Stomach (tissue), 9 donors: Measurements from ENCODE around the gene KCNA2. TPM values are rescaled to one million over a fixed set of nuclear protein-coding genes. Genes with fewer than 3 reads are reported as not detected.

Source experiments
- DNase-seq, 2 donors: peaks; one replicate each; pipeline versions ENCODE4 v3.0.0 to v3.0.0-alpha.2; 2013 to 2019
- H3K27ac ChIP-seq, 5 donors: fragments of 200-600 bp in 4 of 5; sonication (generic) in 4 of 5; one replicate each; pipeline ENCODE4 v1.5.1; 2013 to 2019; ENCODE audit warnings: mild to moderate bottlenecking in 1 of 5, moderate library complexity in 1 of 5
- H3K27me3 ChIP-seq, 3 donors: fragments of 200-600 bp; sonication (generic); one replicate each; pipeline ENCODE4 v1.5.1; 2017 to 2019; ENCODE audit warnings: mixed run types in 1 of 3
- H3K36me3 ChIP-seq, 4 donors: fragments of 200-600 bp; sonication (generic); 1 replicate in 3 of 4; 2 replicates in 1 of 4; pipeline ENCODE4 v1.5.1; 2016 to 2019
- H3K4me1 ChIP-seq, 4 donors: fragments of 200-600 bp; sonication (generic); one replicate each; pipeline ENCODE4 v1.5.1; 2016 to 2019
- H3K4me3 ChIP-seq, 4 donors: fragments of 200-600 bp; sonication (generic) in 3 of 4; one replicate each; pipeline ENCODE4 v1.5.1; 2016 to 2019; ENCODE audit warnings: mild to moderate bottlenecking in 1 of 4
- H3K9me3 ChIP-seq, 4 donors: fragments of 200-600 bp; sonication (generic); one replicate each; pipeline ENCODE4 v1.5.1; 2016 to 2019
- CTCF ChIP-seq, 7 experiments: fragments of 450-650 bp in 4 of 7; fragments of 200-600 bp in 3 of 7; sonication (generic) in 3 of 7; IDR thresholded peaks; one replicate each; pipeline ENCODE4 v1.5.1; 2016 to 2019; ENCODE audit warnings: antibody characterized with exemption in 7 of 7, control low read depth in 2 of 7, mild to moderate bottlenecking in 1 of 7
- EP300 ChIP-seq: sonication (generic); formaldehyde crosslinking; IDR thresholded peaks from one replicate; pipeline ENCODE4 v1.6.1; 2017; ENCODE audit warnings: antibody characterized with exemption
- POLR2A ChIP-seq, 4 donors: fragments of 450-650 bp; IDR thresholded peaks; one replicate each; pipeline ENCODE4 v1.6.1; 2016; ENCODE audit warnings: antibody characterized with exemption in 4 of 4, control low read depth in 2 of 4, mild to moderate bottlenecking in 1 of 4, moderate library complexity in 1 of 4
- POLR2AphosphoS5 ChIP-seq, 3 donors: sonication (generic); formaldehyde crosslinking; IDR thresholded peaks; one replicate each; pipeline ENCODE4 v1.6.1; 2016; ENCODE audit warnings: antibody characterized with exemption in 3 of 3
- WGBS, 5 donors: extraction: QIAGEN DNeasy Blood & Tissue Kit in 3 of 5; methylation state at CpG; one replicate each; pipeline versions ENCODE4 v1.1.5 to v1.1.7; 2013 to 2018; 5-methylcytosine and 5-hydroxymethylcytosine counted together
- intact Hi-C: fragments of 100-400 bp; cut with DNase I; formaldehyde crosslinking; loops from one replicate; pipeline ENCODE4 v1.15.1; 2023; ENCODE audit warnings: low total_unique reads
- polyA plus RNA-seq, 3 donors: library from polyadenylated mRNA; stranded (reverse); fragments of 200-250 nt; gene quantifications; one replicate each; pipeline ENCODE4 v1.2.3, GENCODE V29; 2013
- total RNA-seq, 5 donors: library from RNA; depleted of rRNA; stranded (reverse); fragments of >200 nt; gene quantifications; one replicate each; pipeline versions ENCODE4 v1.1.0 to v1.2.3, GENCODE V29; 2014 to 2016
- donor health status: healthy with polysubstance abuse.
- donor health status: Bipolar disorder and iron deficiency.
- donor health status: healthy.

KCNA2 gene
- total and polyA plus RNA-seq, 8 donors, result under 0.01 to 42.0 (median 0.87) TPM; not detected in 3

DNA sequence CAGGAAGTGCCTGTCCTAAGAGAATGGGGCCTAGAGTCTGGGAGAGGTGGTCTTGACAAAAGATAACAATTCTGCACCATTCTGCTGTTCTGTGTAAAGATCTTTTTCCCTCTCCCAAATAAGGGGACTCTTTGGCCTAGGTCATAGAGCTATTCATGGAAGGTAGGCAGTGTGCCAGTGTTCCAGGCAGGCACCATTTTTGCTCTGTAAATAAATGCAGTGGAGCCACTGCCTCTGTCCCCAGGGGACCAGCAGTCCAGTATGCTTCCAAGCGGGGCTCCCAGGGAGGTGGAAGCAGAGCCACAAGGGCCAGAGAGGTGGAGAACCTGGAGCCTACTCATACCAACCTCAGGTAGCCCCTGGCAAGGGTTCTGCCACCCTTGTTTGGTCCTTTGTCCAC, 25.9 kb downstream of the KCNA2 start:
- intact Hi-C loops, result no loop called here
- no peak overlapping the region for H3K27ac ChIP-seq
- H3K27me3 ChIP-seq, result no peaks in the 10 kb centered on the region
- H3K4me1 ChIP-seq, result peaks cover 0 to 13% (median 5%) of the 10 kb centered on the region in 4 donors
- 85 to 90% (median 88%) methylated on average over 1 of the region's 1 CpG for WGBS, 5 donors
- TF ChIP-seq EP300, result no peak
- TF ChIP-seq POLR2A (IDR thresholded peaks at IDR 0.05), result no peak
- no peak for TF ChIP-seq POLR2AphosphoS5 (IDR thresholded peaks at IDR 0.05)
- DNase-seq, result no peak
- no peaks in the 10 kb centered on the region for H3K36me3 ChIP-seq
- no peak overlapping the region for H3K4me3 ChIP-seq
- no peaks in the 10 kb centered on the region for H3K9me3 ChIP-seq

DNA sequence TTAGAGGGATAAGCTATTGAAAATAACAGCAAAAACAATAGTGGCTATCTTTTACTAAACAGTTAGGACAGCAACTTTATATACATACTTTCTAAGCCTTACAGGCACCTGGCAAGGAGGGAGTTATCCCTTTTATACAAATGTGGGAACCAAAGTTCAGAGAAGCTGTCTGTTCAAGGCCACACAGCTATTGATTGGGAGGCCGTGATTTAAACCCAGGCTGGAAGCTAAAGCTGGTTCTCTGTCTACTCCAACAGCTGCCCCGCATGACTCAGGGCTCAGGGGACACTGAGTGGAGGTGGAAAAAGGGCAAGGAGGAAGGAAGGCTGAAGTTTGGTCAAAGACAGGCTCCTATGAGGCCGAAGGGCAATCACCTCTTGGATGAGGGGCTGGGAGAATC, 26.7 kb downstream of the KCNA2 start:
- H3K9me3 ChIP-seq, result no peaks in the 10 kb centered on the region
- H3K36me3 ChIP-seq, result no peaks in the 10 kb centered on the region
- no peak for DNase-seq
- TF ChIP-seq POLR2A (IDR thresholded peaks at IDR 0.05) (no peak), CTCF (IDR thresholded peaks at IDR 0.05) (no peak), POLR2AphosphoS5 (IDR thresholded peaks at IDR 0.05) (no peak), EP300 (no peak)
- intact Hi-C loops, result no loop called here
- H3K27ac ChIP-seq, result no peak overlapping the region
- no peaks in the 10 kb centered on the region for H3K27me3 ChIP-seq
- WGBS, 5 donors, result 75 to 92% (median 80%) methylated on average over 3 of the region's 3 CpGs
- peaks cover 0 to 13% (median 5%) of the 10 kb centered on the region in 4 donors for H3K4me1 ChIP-seq
- no peak overlapping the region for H3K4me3 ChIP-seq

GRCh38 chr1:110576441-110576840, 29.7 kb downstream of the KCNA2 start:
- Histone ChIP-seq H3K4me3 (no peak overlapping the region), H3K36me3 (no peaks in the 10 kb centered on the region), H3K4me1 (peaks cover 0 to under 1% (median 0%) of the 10 kb centered on the region in 4 donors), H3K9me3 (no peaks in the 10 kb centered on the region), H3K27ac (no peak overlapping the region), H3K27me3 (peaks cover 0 to 9% (median 4%) of the 10 kb centered on the region in 3 donors)
- DNase-seq, result no peak
- no peak for TF ChIP-seq POLR2AphosphoS5 (IDR thresholded peaks at IDR 0.05)
- TF ChIP-seq CTCF (IDR thresholded peaks at IDR 0.05), result no peak
- TF ChIP-seq POLR2A (IDR thresholded peaks at IDR 0.05), result no peak
- TF ChIP-seq EP300, result no peak
- intact Hi-C loops, result no loop called here

DNA sequence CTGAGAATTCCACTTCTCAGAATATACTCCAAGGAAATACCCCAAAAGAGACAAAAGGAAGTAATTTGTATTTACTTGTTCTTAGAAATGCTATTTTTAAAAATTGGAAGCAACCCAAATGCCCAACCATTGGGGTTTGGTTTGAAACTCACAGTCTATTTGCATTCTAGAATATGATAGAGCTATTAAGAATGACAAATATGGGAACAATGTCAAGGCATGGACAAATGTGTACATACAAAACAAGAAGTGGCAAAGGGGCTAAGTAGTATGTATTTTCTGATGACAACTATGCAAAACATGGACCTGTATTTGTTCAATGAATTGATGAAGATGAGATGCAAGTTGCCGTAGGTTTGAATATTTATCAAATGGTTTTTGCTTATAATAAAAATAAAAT, 32.8 kb downstream of the KCNA2 start:
- intact Hi-C loops, result no loop called here
- H3K4me3 ChIP-seq, result no peak overlapping the region
- no peaks in the 10 kb centered on the region for H3K4me1 ChIP-seq
- 83 to 95% (median 89%) methylated on average over 1 of the region's 1 CpG for WGBS, 5 donors
- DNase-seq, result no peak
- no peaks in the 10 kb centered on the region for H3K9me3 ChIP-seq
- TF ChIP-seq CTCF (IDR thresholded peaks at IDR 0.05) (no peak), POLR2A (IDR thresholded peaks at IDR 0.05) (no peak), EP300 (no peak), POLR2AphosphoS5 (IDR thresholded peaks at IDR 0.05) (no peak)
- no peak overlapping the region for H3K27ac ChIP-seq
- H3K27me3 ChIP-seq, result peaks cover 0 to 22% (median 13%) of the 10 kb centered on the region in 3 donors
- H3K36me3 ChIP-seq, result no peaks in the 10 kb centered on the region

DNA sequence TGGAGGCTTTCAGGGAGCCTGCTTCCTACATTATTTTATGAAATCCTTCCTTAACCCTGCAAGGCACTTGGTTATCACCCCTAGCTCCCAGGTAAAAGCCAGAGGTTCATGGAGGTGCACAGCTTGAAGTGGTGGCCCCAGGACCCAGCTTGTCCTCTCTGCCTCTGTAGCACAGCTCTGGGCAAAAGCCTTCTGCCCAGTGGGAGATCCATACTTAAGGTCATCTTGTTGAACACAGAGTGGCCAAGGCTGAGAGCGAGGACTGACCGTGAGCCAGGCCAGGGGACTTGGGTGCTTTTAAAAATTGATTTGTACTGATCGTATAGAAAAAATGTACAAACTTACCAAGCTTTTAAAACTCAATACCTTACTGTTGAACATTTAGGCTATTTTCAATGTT, 33.4 kb downstream of the KCNA2 start:
- WGBS, 5 donors, result 87 to 98% (median 91%) methylated on average over 3 of the region's 3 CpGs

More for the DNA sequence above, 33.4 kb downstream of the KCNA2 start:
- Histone ChIP-seq H3K27ac (no peak overlapping the region), H3K4me1 (no peaks in the 10 kb centered on the region), H3K4me3 (no peak overlapping the region), H3K36me3 (no peaks in the 10 kb centered on the region), H3K27me3 (peaks cover 0 to 22% (median 13%) of the 10 kb centered on the region in 3 donors), H3K9me3 (no peaks in the 10 kb centered on the region)
- intact Hi-C loops, result no loop called here
- DNase-seq, result no peak
- TF ChIP-seq POLR2AphosphoS5 (IDR thresholded peaks at IDR 0.05), result no peak
- TF ChIP-seq CTCF (IDR thresholded peaks at IDR 0.05), result no peak
- TF ChIP-seq EP300, result no peak
- TF ChIP-seq POLR2A (IDR thresholded peaks at IDR 0.05), result no peak
